ENCODE measurements around the gene ODF4. TPM values are rescaled to one million over a fixed set of nuclear protein-coding genes. Genes with fewer than 3 reads are reported as not detected.
A peak's percentile ranks its signal among the peaks of the same experiment; 100 is the strongest.

ODF4 gene
- polyA plus RNA-seq, 3 donors, result not detected

DNA sequence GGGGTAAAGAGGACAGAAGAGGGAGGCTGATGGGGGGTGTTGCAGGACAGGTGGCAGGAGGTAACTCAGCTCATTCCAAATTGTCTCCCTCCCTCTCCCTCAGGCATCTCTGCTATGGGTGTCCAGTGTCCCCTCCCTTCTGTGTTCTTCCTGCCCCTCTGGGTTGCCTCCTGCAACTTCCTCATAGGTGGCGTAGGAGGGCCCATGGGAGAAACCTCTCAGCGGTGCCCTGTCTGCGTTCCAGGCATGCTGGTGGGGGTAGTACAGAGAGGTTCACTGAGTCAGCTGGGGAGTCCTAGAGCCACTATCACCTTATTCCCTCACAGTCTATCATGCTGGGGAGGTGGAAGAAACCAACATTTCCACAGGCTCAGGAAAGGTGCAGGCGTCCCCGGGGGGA lies 14.7 kb upstream of the ODF4 start:
- Mint-ChIP-seq H3K36me3 (no peaks in the 10 kb centered on the region), H3K27ac (no peak overlapping the region), H3K4me3 (peak overlapping the region in 1 of 2 donors; percentile 46), H3K27me3 (ENCODE audit: low read depth in 3 of 3) (peaks cover 42 to 48% (median 45%) of the 10 kb centered on the region in 3 donors), H3K4me1 (peaks cover 27% of the 10 kb centered on the region), H3K9me3 (peaks cover 0 to 9% (median 3%) of the 10 kb centered on the region in 7 donors)
- 94% methylated on average over 2 of the region's 5 CpGs for WGBS (ENCODE audit: insufficient coverage)
- Histone ChIP-seq H3K36me3 (replicated peaks in 1 of 2; ENCODE audit: control insufficient read depth in 1 of 2, insufficient read depth in 2 of 2, low read length in 2 of 2) (no peaks in the 10 kb centered on the region), H3K27ac (ENCODE audit: low read depth in 1 of 2, low read length in 2 of 2) (no peak overlapping the region), H3K79me2 (ENCODE audit: insufficient read depth, low read length) (no peaks in the 10 kb centered on the region), H3K27me3 (ENCODE audit: control insufficient read depth in 2 of 2, insufficient read depth in 2 of 2, low read length in 2 of 2) (peaks cover 3 to 34% of the 10 kb centered on the region in 2 donors), H3K4me3 (replicated peaks in 1 of 3; ENCODE audit: low read depth in 2 of 3, low read length in 3 of 3) (no peak overlapping the region), H3K9ac (ENCODE audit: insufficient read depth, low read length, poor library complexity, severe bottlenecking) (no peak overlapping the region), H3K4me1 (ENCODE audit: control insufficient read depth in 1 of 2, insufficient read depth in 2 of 2, low read length in 2 of 2) (peaks cover 16 to 19% of the 10 kb centered on the region in 2 donors), H3K9me3 (replicated peaks in 1 of 2; ENCODE audit: control insufficient read depth in 1 of 2, insufficient read depth in 1 of 2, low read length in 2 of 2) (no peaks in the 10 kb centered on the region), H4K20me1 (ENCODE audit: insufficient read depth, low read length) (no peaks in the 10 kb centered on the region), H2AFZ (ENCODE audit: insufficient read depth, low read depth, low read length, poor library complexity, severe bottlenecking) (no peak overlapping the region), H3K4me2 (replicated peaks; ENCODE audit: extremely low read depth, low read length, poor library complexity, severe bottlenecking) (no peak overlapping the region)
- intact Hi-C loops (cut with micrococcal nuclease), result no loop called here
- TF ChIP-seq, protein P1, sequence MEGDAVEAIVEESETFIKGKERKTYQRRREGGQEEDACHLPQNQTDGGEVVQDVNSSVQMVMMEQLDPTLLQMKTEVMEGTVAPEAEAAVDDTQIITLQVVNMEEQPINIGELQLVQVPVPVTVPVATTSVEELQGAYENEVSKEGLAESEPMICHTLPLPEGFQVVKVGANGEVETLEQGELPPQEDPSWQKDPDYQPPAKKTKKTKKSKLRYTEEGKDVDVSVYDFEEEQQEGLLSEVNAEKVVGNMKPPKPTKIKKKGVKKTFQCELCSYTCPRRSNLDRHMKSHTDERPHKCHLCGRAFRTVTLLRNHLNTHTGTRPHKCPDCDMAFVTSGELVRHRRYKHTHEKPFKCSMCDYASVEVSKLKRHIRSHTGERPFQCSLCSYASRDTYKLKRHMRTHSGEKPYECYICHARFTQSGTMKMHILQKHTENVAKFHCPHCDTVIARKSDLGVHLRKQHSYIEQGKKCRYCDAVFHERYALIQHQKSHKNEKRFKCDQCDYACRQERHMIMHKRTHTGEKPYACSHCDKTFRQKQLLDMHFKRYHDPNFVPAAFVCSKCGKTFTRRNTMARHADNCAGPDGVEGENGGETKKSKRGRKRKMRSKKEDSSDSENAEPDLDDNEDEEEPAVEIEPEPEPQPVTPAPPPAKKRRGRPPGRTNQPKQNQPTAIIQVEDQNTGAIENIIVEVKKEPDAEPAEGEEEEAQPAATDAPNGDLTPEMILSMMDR (IDR thresholded peaks at IDR 0.05), result no peak
- DNase-seq, result peak; percentile 6 to 30 (median 7)

DNA sequence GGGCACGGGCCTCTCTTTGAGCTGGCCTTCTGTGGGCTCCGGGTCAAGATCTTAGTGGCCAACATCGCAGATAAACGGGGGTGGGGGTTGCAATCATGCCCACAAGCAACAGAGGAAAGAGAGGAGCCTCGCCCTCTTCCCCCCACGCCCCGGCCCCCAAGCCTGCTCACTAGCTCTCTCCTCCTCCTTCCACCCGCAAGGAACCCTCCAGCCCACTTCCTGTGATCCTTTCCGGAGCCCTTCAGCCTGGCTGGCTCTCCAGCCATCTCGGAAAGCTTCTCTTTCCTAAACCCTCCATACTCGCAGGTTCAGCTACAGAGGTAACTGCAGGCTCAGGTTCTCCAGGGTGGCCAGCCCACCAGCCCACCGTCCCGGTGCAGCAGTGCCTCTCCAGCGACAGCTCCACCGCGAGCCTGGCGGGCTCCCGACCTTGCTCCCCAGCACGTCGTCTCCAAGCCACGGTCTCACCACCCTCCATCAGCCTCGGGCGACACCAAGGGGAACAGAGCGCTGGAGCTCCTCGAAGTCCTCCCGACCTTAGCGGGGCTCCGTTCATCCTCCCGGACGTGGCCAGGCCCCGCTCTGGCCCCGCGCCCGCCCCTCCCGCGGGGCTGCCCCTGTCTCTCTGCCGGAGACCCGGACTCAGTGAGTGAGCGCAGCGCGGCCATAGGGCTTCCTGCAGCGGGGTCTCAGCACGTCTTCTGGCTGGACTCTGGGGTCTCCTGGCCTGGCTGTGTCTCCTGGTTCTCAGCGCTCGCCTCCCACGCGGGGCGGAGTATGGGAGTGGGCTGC lies 12.9 kb upstream of the ODF4 start:
- Histone ChIP-seq H3K27me3 (ENCODE audit: control insufficient read depth in 2 of 2, insufficient read depth in 2 of 2, low read length in 2 of 2) (peaks cover 3 to 34% of the 10 kb centered on the region in 2 donors), H3K4me2 (replicated peaks; ENCODE audit: extremely low read depth, low read length, poor library complexity, severe bottlenecking) (peak overlapping the region; percentile 81)
- 0% methylated on average over 44 of the region's 48 CpGs for WGBS (ENCODE audit: insufficient coverage)

More for the DNA sequence above, 12.9 kb upstream of the ODF4 start:
- H2AFZ ChIP-seq (ENCODE audit: insufficient read depth, low read depth, low read length, poor library complexity, severe bottlenecking), result peak overlapping the region; percentile 90
- Mint-ChIP-seq H3K9me3 (peaks cover 0 to 9% (median 5%) of the 10 kb centered on the region in 7 donors), H3K27ac (peak overlapping the region in 3 of 7 donors; percentile 41 to 62 (median 50)), H3K36me3 (no peaks in the 10 kb centered on the region), H3K4me1 (peaks cover 27% of the 10 kb centered on the region), H3K27me3 (ENCODE audit: low read depth in 3 of 3) (peaks cover 38 to 48% (median 42%) of the 10 kb centered on the region in 3 donors), H3K4me3 (peak overlapping the region; percentile 76 to 92)
- peak overlapping the region; percentile 44 for H3K9ac ChIP-seq (ENCODE audit: insufficient read depth, low read length, poor library complexity, severe bottlenecking)
- no peak overlapping the region for H3K27ac ChIP-seq (ENCODE audit: low read depth in 1 of 2, low read length in 2 of 2)
- no peaks in the 10 kb centered on the region for H3K36me3 ChIP-seq (replicated peaks in 1 of 2; ENCODE audit: control insufficient read depth in 1 of 2, insufficient read depth in 2 of 2, low read length in 2 of 2)
- peak overlapping the region; percentile 16 to 75 (median 34) for H3K4me3 ChIP-seq (replicated peaks in 1 of 3; ENCODE audit: low read depth in 2 of 3, low read length in 3 of 3)
- DNase-seq, result peak; percentile 12 to 37 (median 28)
- no peaks in the 10 kb centered on the region for H4K20me1 ChIP-seq (ENCODE audit: insufficient read depth, low read length)
- H3K79me2 ChIP-seq (ENCODE audit: insufficient read depth, low read length), result no peaks in the 10 kb centered on the region
- TF ChIP-seq, protein P1 (IDR thresholded peaks at IDR 0.05), result peak; percentile 12
- no peaks in the 10 kb centered on the region for H3K9me3 ChIP-seq (replicated peaks in 1 of 2; ENCODE audit: control insufficient read depth in 1 of 2, insufficient read depth in 1 of 2, low read length in 2 of 2)
- intact Hi-C loops (cut with micrococcal nuclease), result no loop called here
- peaks cover 16 to 19% of the 10 kb centered on the region in 2 donors for H3K4me1 ChIP-seq (ENCODE audit: control insufficient read depth in 1 of 2, insufficient read depth in 2 of 2, low read length in 2 of 2)
